Stomach (tissue), 9 donors: Measurements from ENCODE around the gene LDLRAD3. TPM values are rescaled to one million over a fixed set of nuclear protein-coding genes. Genes with fewer than 3 reads are reported as not detected.
"Not testable (repeated sequence)": the region's sequence is repeated elsewhere in the genome, so short reads cannot be mapped to it uniquely, and the experiment has no call there.

Experiments used
- DNase-seq, 2 donors: peaks; one replicate each; pipeline versions ENCODE4 v3.0.0 to v3.0.0-alpha.2; 2013 to 2019
- H3K27ac ChIP-seq, 5 donors: fragments of 200-600 bp in 4 of 5; sonication (generic) in 4 of 5; one replicate each; pipeline ENCODE4 v1.5.1; 2013 to 2019; ENCODE audit warnings: mild to moderate bottlenecking in 1 of 5, moderate library complexity in 1 of 5
- H3K27me3 ChIP-seq, 3 donors: fragments of 200-600 bp; sonication (generic); one replicate each; pipeline ENCODE4 v1.5.1; 2017 to 2019; ENCODE audit warnings: mixed run types in 1 of 3
- H3K36me3 ChIP-seq, 4 donors: fragments of 200-600 bp; sonication (generic); 1 replicate in 3 of 4; 2 replicates in 1 of 4; pipeline ENCODE4 v1.5.1; 2016 to 2019
- H3K4me1 ChIP-seq, 4 donors: fragments of 200-600 bp; sonication (generic); one replicate each; pipeline ENCODE4 v1.5.1; 2016 to 2019
- H3K4me3 ChIP-seq, 4 donors: fragments of 200-600 bp; sonication (generic) in 3 of 4; one replicate each; pipeline ENCODE4 v1.5.1; 2016 to 2019; ENCODE audit warnings: mild to moderate bottlenecking in 1 of 4
- H3K9me3 ChIP-seq, 4 donors: fragments of 200-600 bp; sonication (generic); one replicate each; pipeline ENCODE4 v1.5.1; 2016 to 2019
- EP300 ChIP-seq: sonication (generic); formaldehyde crosslinking; IDR thresholded peaks from one replicate; pipeline ENCODE4 v1.6.1; 2017; ENCODE audit warnings: antibody characterized with exemption
- POLR2A ChIP-seq, 4 donors: fragments of 450-650 bp; IDR thresholded peaks; one replicate each; pipeline ENCODE4 v1.6.1; 2016; ENCODE audit warnings: antibody characterized with exemption in 4 of 4, control low read depth in 2 of 4, mild to moderate bottlenecking in 1 of 4, moderate library complexity in 1 of 4
- POLR2AphosphoS5 ChIP-seq, 3 donors: sonication (generic); formaldehyde crosslinking; IDR thresholded peaks; one replicate each; pipeline ENCODE4 v1.6.1; 2016; ENCODE audit warnings: antibody characterized with exemption in 3 of 3
- WGBS, 5 donors: extraction: QIAGEN DNeasy Blood & Tissue Kit in 3 of 5; methylation state at CpG; one replicate each; pipeline versions ENCODE4 v1.1.5 to v1.1.7; 2013 to 2018; 5-methylcytosine and 5-hydroxymethylcytosine counted together
- intact Hi-C: fragments of 100-400 bp; cut with DNase I; formaldehyde crosslinking; loops from one replicate; pipeline ENCODE4 v1.15.1; 2023; ENCODE audit warnings: low total_unique reads
- polyA plus RNA-seq, 3 donors: library from polyadenylated mRNA; stranded (reverse); fragments of 200-250 nt; gene quantifications; one replicate each; pipeline ENCODE4 v1.2.3, GENCODE V29; 2013
- total RNA-seq, 5 donors: library from RNA; depleted of rRNA; stranded (reverse); fragments of >200 nt; gene quantifications; one replicate each; pipeline versions ENCODE4 v1.1.0 to v1.2.3, GENCODE V29; 2014 to 2016
- TF ChIP-seq, protein P1 (sequence below), 7 experiments: fragments of 450-650 bp in 4 of 7; fragments of 200-600 bp in 3 of 7; sonication (generic) in 3 of 7; IDR thresholded peaks; one replicate each; pipeline ENCODE4 v1.5.1; 2016 to 2019; ENCODE audit warnings: antibody characterized with exemption in 7 of 7, control low read depth in 2 of 7, mild to moderate bottlenecking in 1 of 7
- donor health status: healthy with polysubstance abuse.
- donor health status: Bipolar disorder and iron deficiency.
- donor health status: healthy.

Gene LDLRAD3
- total and polyA plus RNA-seq, 8 donors: 2.0 to 22.8 (median 7.9) TPM

DNA sequence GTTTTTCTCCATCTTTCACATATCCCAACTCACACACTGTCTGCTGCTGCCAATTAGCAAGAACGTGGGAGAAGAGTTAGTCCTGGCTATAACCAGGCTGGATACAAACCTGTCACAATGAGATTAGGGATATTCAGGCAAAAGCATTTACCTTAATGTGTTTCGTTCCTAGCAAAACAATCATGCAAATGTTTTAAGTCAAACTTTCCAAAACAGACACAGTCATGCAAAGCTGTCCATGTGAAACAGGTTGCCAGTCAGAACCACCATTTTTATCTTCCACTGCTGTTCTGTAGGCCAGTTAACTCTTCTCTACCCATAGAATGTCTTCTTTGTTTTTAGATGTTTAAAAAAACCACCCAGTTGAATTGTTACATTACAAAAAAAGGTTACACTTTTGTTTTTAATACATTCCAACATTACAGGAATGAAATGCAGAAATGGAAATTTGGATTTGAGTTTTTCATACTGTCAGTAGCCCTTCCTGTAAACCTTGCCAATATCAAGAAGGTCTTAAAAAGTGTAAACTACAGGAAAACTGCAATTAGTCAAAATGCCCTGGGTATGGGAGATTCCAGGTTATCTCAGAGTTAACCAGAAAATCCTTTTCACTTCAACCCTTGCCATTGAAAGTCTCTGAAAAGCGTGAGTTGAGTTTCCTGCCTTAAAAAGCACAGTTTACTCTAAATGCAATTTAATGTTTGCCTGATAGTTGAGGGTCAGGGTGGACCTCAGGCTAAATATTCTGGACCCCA is 34.2 kb upstream of the LDLRAD3 start:
- H3K27ac ChIP-seq: no peak overlapping the region

GRCh38 chr11:35911013-35911412 is 32.8 kb upstream of the LDLRAD3 start:
- WGBS, 5 donors: 88 to 92% (median 90%) methylated on average over 6 of the region's 6 CpGs
- DNase-seq: no peak
- Histone ChIP-seq H3K27ac (no peak overlapping the region), H3K9me3 (no peaks in the 10 kb centered on the region), H3K36me3 (no peaks in the 10 kb centered on the region), H3K4me1 (peaks cover 0 to 17% (median 7%) of the 10 kb centered on the region in 4 donors), H3K4me3 (no peak overlapping the region), H3K27me3 (no peaks in the 10 kb centered on the region)
- intact Hi-C loops: no loop called here
- no peak for TF ChIP-seq POLR2AphosphoS5 (IDR thresholded peaks at IDR 0.05)
- TF ChIP-seq POLR2A (IDR thresholded peaks at IDR 0.05): no peak
- TF ChIP-seq, protein P1, sequence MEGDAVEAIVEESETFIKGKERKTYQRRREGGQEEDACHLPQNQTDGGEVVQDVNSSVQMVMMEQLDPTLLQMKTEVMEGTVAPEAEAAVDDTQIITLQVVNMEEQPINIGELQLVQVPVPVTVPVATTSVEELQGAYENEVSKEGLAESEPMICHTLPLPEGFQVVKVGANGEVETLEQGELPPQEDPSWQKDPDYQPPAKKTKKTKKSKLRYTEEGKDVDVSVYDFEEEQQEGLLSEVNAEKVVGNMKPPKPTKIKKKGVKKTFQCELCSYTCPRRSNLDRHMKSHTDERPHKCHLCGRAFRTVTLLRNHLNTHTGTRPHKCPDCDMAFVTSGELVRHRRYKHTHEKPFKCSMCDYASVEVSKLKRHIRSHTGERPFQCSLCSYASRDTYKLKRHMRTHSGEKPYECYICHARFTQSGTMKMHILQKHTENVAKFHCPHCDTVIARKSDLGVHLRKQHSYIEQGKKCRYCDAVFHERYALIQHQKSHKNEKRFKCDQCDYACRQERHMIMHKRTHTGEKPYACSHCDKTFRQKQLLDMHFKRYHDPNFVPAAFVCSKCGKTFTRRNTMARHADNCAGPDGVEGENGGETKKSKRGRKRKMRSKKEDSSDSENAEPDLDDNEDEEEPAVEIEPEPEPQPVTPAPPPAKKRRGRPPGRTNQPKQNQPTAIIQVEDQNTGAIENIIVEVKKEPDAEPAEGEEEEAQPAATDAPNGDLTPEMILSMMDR (IDR thresholded peaks at IDR 0.05): no peak
- TF ChIP-seq EP300: no peak

More for the DNA sequence above, 34.2 kb upstream of the LDLRAD3 start:
- Histone ChIP-seq H3K9me3 (no peaks in the 10 kb centered on the region), H3K27me3 (no peaks in the 10 kb centered on the region), H3K4me3 (no peak overlapping the region), H3K36me3 (no peaks in the 10 kb centered on the region), H3K4me1 (peaks cover 0 to 17% (median 7%) of the 10 kb centered on the region in 4 donors)
- no peak for TF ChIP-seq EP300
- TF ChIP-seq POLR2A (IDR thresholded peaks at IDR 0.05): no peak
- no peak for TF ChIP-seq POLR2AphosphoS5 (IDR thresholded peaks at IDR 0.05)
- TF ChIP-seq, protein P1 (IDR thresholded peaks at IDR 0.05): no peak
- intact Hi-C loops: no loop called here
- WGBS, 5 donors: 50 to 78% (median 71%) methylated on average over 3 of the region's 3 CpGs
- DNase-seq: no peak

DNA sequence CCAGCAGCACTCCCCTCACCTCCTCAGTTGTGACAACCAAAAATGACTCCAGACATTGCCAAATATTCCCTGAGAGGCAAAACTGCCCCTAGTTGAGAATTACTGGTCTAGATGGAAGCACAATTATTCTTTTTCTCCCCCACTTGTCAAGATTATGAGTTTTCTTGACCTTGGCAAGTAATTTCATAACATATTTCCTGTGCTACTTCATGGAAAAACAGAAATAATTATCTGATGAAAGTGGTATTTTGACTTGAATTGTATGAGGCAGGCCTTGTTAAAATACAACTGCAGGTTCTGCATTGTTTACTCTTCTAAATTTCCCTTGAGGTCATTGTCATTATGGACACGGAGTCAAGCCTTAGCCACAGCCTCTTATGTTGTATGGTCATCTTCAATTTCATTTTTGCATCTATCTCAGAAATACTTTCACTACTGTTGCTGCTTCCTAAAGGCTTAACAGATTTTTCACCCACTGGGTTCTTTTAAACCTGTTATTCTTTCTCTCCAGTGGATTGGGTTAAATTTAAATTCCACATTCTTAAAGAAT is 32.2 kb upstream of the LDLRAD3 start:
- Histone ChIP-seq H3K27ac (no peak overlapping the region), H3K4me1 (peaks cover 0 to 17% (median 7%) of the 10 kb centered on the region in 4 donors), H3K36me3 (no peaks in the 10 kb centered on the region), H3K4me3 (no peak overlapping the region), H3K27me3 (no peaks in the 10 kb centered on the region), H3K9me3 (no peaks in the 10 kb centered on the region)
- no peak for DNase-seq
- intact Hi-C loops: no loop called here
- TF ChIP-seq POLR2AphosphoS5 (IDR thresholded peaks at IDR 0.05): no peak
- TF ChIP-seq, protein P1 (IDR thresholded peaks at IDR 0.05): no peak
- no peak for TF ChIP-seq POLR2A (IDR thresholded peaks at IDR 0.05)
- TF ChIP-seq EP300: no peak
- WGBS, 5 donors: 23 to 70% (median 56%) methylated on average over 1 of the region's 1 CpG

- H3K36me3 ChIP-seq, H3K4me3 ChIP-seq, H3K27me3 ChIP-seq, H3K27ac ChIP-seq, intact Hi-C loops, H3K9me3 ChIP-seq, DNase-seq: not testable (repeated sequence)
- 87 to 93% (median 90%) methylated on average over 7 of the region's 7 CpGs for WGBS, 5 donors
- H3K4me1 ChIP-seq: peaks cover 0 to 16% (median 7%) of the 10 kb centered on the region in 4 donors
Measured at GRCh38 chr11:35912436-35912835, 31.4 kb upstream of the LDLRAD3 start.
